Right lobe of liver (tissue), 4 donors: Measurements from ENCODE around the gene LMO7.

Experiments
- CTCF ChIP-seq, 4 donors: fragments of 200-600 bp in 3 of 4; fragments of 450-650 bp in 1 of 4; IDR thresholded peaks; one replicate each; pipeline versions ENCODE4 v1.5.1 to v1.8.0; 2016 to 2022; ENCODE audit warnings: antibody characterized with exemption in 4 of 4, mild to moderate bottlenecking in 2 of 4
- POLR2A ChIP-seq: fragments of 450-650 bp; IDR thresholded peaks from one replicate; pipeline ENCODE4 v1.6.1; 2017; ENCODE audit warnings: antibody characterized with exemption, mild to moderate bottlenecking
- donor health status: DM: no; HTN: no; CAD: no.
- donor health status: DM: no; HTN: no; CAD: no.
- donor health status: DM: no; HTN: yes; CAD: no.

GRCh38 chr13:75717525-75717924 lies 81.4 kb downstream of the LMO7 start:
- TF ChIP-seq CTCF (IDR thresholded peaks at IDR 0.05): no peak
- TF ChIP-seq POLR2A: no peak
